ENCODE results near the gene TMEM63B.
"Not testable (repeated sequence)": the region's sequence is repeated elsewhere in the genome, so short reads cannot be mapped to it uniquely, and the experiment has no call there.

Gene TMEM63B

DNA sequence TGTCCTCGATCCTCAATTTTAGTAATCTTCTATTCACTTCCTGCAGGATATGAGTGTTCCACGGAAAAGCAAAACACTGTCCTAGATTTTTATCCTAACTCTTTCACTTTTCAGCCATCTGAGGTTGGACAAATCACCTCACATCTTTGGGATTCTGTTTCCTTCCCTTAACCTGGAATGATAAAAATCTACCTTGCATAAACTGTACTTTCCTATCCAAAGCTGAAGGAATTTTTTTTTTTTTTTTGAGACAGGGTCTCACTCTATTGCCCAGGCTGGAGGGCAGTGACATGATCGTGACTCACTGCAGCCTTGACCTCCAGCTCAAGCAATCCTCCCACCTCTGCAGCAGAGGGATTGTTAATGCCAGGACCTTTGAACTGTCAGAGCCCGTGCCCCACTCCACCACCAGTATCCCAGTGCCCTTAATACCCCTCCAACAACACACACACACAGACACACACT, 51.8 kb downstream of the TMEM63B start:
- no peak overlapping the region for H3K4me3 ChIP-seq (ENCODE audit: low read length)
- TF ChIP-seq, protein P1, sequence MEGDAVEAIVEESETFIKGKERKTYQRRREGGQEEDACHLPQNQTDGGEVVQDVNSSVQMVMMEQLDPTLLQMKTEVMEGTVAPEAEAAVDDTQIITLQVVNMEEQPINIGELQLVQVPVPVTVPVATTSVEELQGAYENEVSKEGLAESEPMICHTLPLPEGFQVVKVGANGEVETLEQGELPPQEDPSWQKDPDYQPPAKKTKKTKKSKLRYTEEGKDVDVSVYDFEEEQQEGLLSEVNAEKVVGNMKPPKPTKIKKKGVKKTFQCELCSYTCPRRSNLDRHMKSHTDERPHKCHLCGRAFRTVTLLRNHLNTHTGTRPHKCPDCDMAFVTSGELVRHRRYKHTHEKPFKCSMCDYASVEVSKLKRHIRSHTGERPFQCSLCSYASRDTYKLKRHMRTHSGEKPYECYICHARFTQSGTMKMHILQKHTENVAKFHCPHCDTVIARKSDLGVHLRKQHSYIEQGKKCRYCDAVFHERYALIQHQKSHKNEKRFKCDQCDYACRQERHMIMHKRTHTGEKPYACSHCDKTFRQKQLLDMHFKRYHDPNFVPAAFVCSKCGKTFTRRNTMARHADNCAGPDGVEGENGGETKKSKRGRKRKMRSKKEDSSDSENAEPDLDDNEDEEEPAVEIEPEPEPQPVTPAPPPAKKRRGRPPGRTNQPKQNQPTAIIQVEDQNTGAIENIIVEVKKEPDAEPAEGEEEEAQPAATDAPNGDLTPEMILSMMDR (IDR thresholded peaks at IDR 0.05; ENCODE audit: insufficient read depth, low read depth, low read length, missing control alignments) = no peak
- DNase-seq (ENCODE audit: low read depth) = no peak

DNA sequence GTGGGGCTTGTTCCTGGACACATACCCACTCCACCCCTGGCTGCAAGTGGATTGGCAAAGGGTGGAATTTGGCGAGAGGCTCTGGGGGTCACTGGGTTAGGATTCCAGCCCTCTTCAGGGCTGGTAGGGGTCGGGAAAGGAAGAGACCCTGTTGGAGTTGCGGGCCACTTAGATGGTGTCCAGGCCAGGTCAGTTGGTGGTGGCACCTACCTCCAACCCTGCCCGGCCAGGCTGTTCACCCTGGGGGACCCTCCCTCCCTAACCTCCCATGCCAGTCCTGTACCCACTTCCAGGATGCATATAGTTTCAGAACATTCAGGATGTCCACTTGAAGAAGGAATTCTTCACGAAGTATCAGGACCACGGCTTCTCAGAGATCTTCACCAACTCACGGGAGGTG, 52.3 kb downstream of the TMEM63B start:
- TF ChIP-seq, protein P1 (IDR thresholded peaks at IDR 0.05; ENCODE audit: insufficient read depth, low read depth, low read length, missing control alignments) = no peak
- H3K4me3 ChIP-seq (ENCODE audit: low read length) = no peak overlapping the region
- no peak for DNase-seq (ENCODE audit: low read depth)

DNA sequence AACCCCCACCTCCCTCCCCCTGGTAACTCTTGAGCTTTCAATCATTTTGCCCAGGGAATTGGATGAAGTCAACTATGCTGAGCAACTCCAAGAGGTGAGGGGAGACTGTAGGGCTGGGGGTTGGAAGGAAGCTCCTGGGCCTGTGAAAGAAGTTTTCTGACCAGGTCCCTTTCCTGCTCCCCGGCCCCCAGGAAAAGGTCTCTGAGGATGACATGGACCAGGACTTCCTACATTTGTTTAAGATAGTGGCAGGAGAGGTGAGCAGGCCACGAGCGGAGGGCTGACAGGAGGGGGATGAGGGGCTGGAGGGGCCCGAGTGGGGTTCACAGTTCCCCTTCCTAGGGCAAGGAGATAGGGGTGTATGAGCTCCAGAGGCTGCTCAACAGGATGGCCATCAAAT, 53.1 kb downstream of the TMEM63B start:
- DNase-seq (ENCODE audit: low read depth) = no peak
- no peak overlapping the region for H3K4me3 ChIP-seq (ENCODE audit: low read length)
- TF ChIP-seq, protein P1 (IDR thresholded peaks at IDR 0.05; ENCODE audit: insufficient read depth, low read depth, low read length, missing control alignments) = no peak

DNA sequence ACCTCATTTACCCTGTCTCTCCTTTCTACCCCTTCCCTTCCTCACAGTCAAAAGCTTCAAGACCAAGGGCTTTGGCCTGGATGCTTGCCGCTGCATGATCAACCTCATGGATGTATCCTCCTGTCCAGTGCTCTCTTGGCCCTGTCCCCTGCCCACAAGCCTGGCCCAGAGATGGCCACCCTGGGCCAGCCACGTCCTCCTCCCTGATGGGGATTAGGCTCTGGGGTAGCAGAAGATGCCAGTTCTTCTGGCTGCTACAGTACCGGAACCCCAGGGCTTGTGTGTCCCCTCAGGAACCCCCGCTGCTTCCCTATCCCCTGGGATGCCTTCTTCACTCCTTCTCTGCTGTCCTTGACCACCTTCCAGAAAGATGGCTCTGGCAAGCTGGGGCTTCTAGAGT, 53.5 kb downstream of the TMEM63B start:
- no peak overlapping the region for H3K4me3 ChIP-seq (ENCODE audit: low read length)
- TF ChIP-seq, protein P1 (IDR thresholded peaks at IDR 0.05; ENCODE audit: insufficient read depth, low read depth, low read length, missing control alignments) = no peak
- no peak for DNase-seq (ENCODE audit: low read depth)

DNA sequence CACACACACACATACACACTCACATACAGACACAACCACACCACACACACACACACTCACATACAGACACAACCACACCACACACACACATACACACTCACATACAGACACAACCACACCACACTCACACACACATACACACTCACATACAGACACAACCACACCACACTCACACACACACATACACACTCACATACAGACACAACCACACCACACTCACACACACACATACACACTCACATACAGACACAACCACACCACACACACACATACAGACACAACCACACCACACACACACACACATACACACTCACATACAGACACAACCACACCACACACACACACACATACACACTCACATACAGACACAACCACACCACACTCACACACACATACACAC, 54.4 kb downstream of the TMEM63B start:
- not testable (repeated sequence) for H3K4me3 ChIP-seq (ENCODE audit: low read length); DNase-seq (ENCODE audit: low read depth)

DNA sequence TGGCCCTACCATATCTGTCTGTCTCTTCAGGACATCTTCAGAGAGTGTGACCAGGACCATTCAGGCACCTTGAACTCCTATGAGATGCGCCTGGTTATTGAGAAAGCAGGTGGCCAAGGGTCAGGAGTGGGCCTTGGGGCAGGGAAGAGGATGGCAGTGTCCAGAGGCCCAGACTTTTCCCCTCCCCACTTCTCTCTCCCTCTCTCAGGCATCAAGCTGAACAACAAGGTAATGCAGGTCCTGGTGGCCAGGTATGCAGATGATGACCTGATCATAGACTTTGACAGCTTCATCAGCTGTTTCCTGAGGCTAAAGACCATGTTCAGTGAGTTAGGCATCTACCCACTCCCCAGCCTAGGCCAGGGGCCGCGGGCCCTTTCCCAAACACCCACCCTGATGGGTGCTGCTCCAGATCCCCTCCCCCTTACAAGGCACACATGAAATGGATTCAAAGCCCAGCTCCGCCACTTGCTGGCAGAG, 55.6 kb downstream of the TMEM63B start:
- no peak overlapping the region for H3K4me3 ChIP-seq (ENCODE audit: low read length)
- DNase-seq (ENCODE audit: low read depth) = no peak
- TF ChIP-seq, protein P1 (IDR thresholded peaks at IDR 0.05; ENCODE audit: insufficient read depth, low read depth, low read length, missing control alignments) = no peak

DNA sequence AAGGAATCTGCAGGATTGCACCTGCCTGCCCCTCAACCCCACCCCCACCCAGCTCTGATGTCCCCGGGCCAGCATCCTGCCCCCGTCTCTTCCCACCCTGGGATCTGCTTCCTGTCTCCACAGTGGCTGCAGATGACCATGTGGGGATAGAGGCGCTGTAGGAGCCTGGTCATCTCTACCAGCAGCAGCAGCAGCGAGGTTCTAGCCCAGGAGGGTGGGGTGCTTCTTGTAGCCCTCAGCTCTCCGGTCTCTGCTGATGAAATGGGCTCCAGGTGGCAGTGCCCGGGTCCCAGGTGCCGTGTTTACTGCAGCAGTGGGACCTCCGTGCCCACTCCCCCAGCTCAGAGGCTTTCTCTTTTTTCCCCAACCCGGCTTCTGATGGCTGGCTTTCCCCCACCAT, 56.4 kb downstream of the TMEM63B start:
- TF ChIP-seq, protein P1 (IDR thresholded peaks at IDR 0.05; ENCODE audit: insufficient read depth, low read depth, low read length, missing control alignments) = no peak
- no peak for DNase-seq (ENCODE audit: low read depth)
- H3K4me3 ChIP-seq (ENCODE audit: low read length) = no peak overlapping the region

DNA sequence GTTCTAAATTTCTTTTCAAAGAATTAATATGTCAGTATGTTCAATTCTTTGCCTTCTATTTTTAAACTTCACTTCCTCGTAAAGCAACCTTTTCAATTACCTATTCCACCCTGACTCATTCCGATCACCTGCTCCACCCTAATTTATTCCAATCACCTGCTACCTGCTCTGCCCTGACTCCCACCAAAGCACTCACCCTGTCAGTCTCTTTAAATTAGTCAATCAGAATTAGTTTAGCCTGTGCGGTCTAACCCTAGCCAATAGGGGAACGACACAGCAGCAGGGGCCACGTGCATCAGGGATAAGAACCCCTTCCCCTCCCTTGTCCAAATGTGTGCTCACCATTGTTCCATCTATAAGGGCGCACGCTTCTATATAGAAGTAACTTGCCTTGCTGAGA, 58.0 kb downstream of the TMEM63B start:
- not testable (repeated sequence) for DNase-seq (ENCODE audit: low read depth); H3K4me3 ChIP-seq (ENCODE audit: low read length)

All from epithelial cell of esophagus (primary cell).